Prostate gland (tissue), 2 donors: ENCODE results near the gene KXD1. TPM values are rescaled to one million over a fixed set of nuclear protein-coding genes. Genes with fewer than 3 reads are reported as not detected.

Source experiments
- DNase-seq: peaks from one replicate; pipeline ENCODE4 v3.0.0-alpha.2; 2019; ENCODE audit warnings: low spot score
- H3K27ac ChIP-seq, 2 donors: fragments of 200-600 bp; sonication (generic); 2 replicates each; pipeline ENCODE4 v1.5.1; 2017 to 2019
- H3K27me3 ChIP-seq: fragments of 200-600 bp; sonication (generic); replicated peaks from 2 replicates; pipeline ENCODE4 v1.5.1; 2019; ENCODE audit not compliant: insufficient read depth
- H3K36me3 ChIP-seq, 2 donors: fragments of 200-600 bp; sonication (generic); 1 replicate in 1 of 2; 2 replicates in 1 of 2; pipeline versions ENCODE4 v1.5.1 to v1.8.1; 2017 to 2019
- H3K4me1 ChIP-seq: fragments of 200-600 bp; sonication (generic); replicated peaks from 2 replicates; pipeline ENCODE4 v1.5.1; 2019
- H3K4me3 ChIP-seq, 2 donors: fragments of 200-600 bp; sonication (generic); 2 replicates each; pipeline ENCODE4 v1.5.1; 2017 to 2019
- H3K9me3 ChIP-seq: fragments of 200-600 bp; sonication (generic); 2 replicates; pipeline ENCODE4 v1.5.1; 2017
- CTCF ChIP-seq, 4 experiments: fragments of 200-600 bp in 2 of 4; fragments of 450-650 bp in 2 of 4; sonication (generic) in 2 of 4; IDR thresholded peaks; 1 replicate in 3 of 4; 2 replicates in 1 of 4; pipeline ENCODE4 v1.5.1; 2016 to 2019; ENCODE audit warnings: antibody characterized with exemption in 4 of 4, mild to moderate bottlenecking in 2 of 4, moderate library complexity in 2 of 4
- POLR2A ChIP-seq: fragments of 450-650 bp; IDR thresholded peaks from one replicate; pipeline ENCODE4 v1.6.1; 2016; ENCODE audit warnings: antibody characterized with exemption, mild to moderate bottlenecking
- POLR2AphosphoS5 ChIP-seq: sonication (generic); formaldehyde crosslinking; IDR thresholded peaks from one replicate; pipeline ENCODE4 v1.6.1; 2017; ENCODE audit warnings: antibody characterized with exemption
- WGBS: methylation state at CpG from one replicate; pipeline ENCODE4 v1.1.5; 2018; 5-methylcytosine and 5-hydroxymethylcytosine counted together
- intact Hi-C: fragments of 100-400 bp; cut with DNase I; formaldehyde crosslinking; loops from one replicate; pipeline ENCODE4 v1.14.2; 2022
- total RNA-seq, 2 donors: library from RNA; depleted of rRNA; stranded (reverse); fragments of >200 nt; gene quantifications; one replicate each; pipeline ENCODE4 v1.1.0, GENCODE V29; 2016

Gene KXD1
- total RNA-seq, 2 donors from 2014 or later: 115 to 130 TPM

GRCh38 chr19:18541258-18541991 is 16.2 kb upstream of the KXD1 start:
- TF ChIP-seq CTCF (IDR thresholded peaks at IDR 0.05): no peak
- TF ChIP-seq POLR2AphosphoS5: no peak
- no peak for TF ChIP-seq POLR2A
- Histone ChIP-seq H3K27me3 (no peaks in the 10 kb centered on the region), H3K9me3 (no peaks in the 10 kb centered on the region), H3K27ac (no peak overlapping the region), H3K36me3 (peaks cover 3 to 5% of the 10 kb centered on the region in 2 donors), H3K4me3 (no peak overlapping the region), H3K4me1 (peaks cover 5% of the 10 kb centered on the region)
- WGBS: 83% methylated on average over 21 of the region's 21 CpGs
- DNase-seq: no peak
- intact Hi-C loops: no loop called here

- no peak for TF ChIP-seq POLR2AphosphoS5
- no peak for TF ChIP-seq POLR2A
- TF ChIP-seq CTCF (IDR thresholded peaks at IDR 0.05): no peak
- Histone ChIP-seq H3K9me3 (no peaks in the 10 kb centered on the region), H3K36me3 (peaks cover 0 to 5% of the 10 kb centered on the region in 2 donors), H3K27ac (peak overlapping the region; percentile 89 to 90), H3K4me1 (peaks cover 5% of the 10 kb centered on the region), H3K27me3 (no peaks in the 10 kb centered on the region), H3K4me3 (peak overlapping the region; percentile 81 to 93)
- WGBS: 17% methylated on average over 11 of the region's 11 CpGs
- intact Hi-C loops: no loop called here
- DNase-seq: no peak
Observed at GRCh38 chr19:18541992-18542940, 15.4 kb upstream of the KXD1 start.

GRCh38 chr19:18542941-18543813 is 14.5 kb upstream of the KXD1 start, which contains the start of gene FKBP8:
TSS of gene FKBP8 (minus strand) at chr19:18543573. CDS start at chr19:18541970, 1,603 bp downstream.
- no peaks in the 10 kb centered on the region for H3K27me3 ChIP-seq
- TF ChIP-seq POLR2AphosphoS5 (peak; percentile 72), CTCF (IDR thresholded peaks at IDR 0.05) (peak in 1 of 4 experiments; percentile 4), POLR2A (peak; percentile 28)
- peak within 1 kb of the TSS; percentile 89 to 90 for H3K27ac ChIP-seq
- intact Hi-C loops: no loop called here
- under 1% methylated on average over 61 of the region's 86 CpGs for whole genome bisulfite sequencing
- peak; percentile 92 for DNase-seq
- H3K4me1 ChIP-seq: peaks cover 5% of the 10 kb centered on the region
- H3K4me3 ChIP-seq: peak within 1 kb of the TSS; percentile 81 to 93
- peaks cover 0 to 5% of the 10 kb centered on the region in 2 donors for H3K36me3 ChIP-seq
- H3K9me3 ChIP-seq: no peaks in the 10 kb centered on the region

GRCh38 chr19:18543814-18544475 is 13.7 kb upstream of the KXD1 start:
- 9% methylated on average over 12 of the region's 12 CpGs for WGBS

More at GRCh38 chr19:18543814-18544475, 13.7 kb upstream of the KXD1 start:
- H3K4me1 ChIP-seq: peaks cover 5% of the 10 kb centered on the region
- intact Hi-C loops: no loop called here
- peak overlapping the region; percentile 89 to 90 for H3K27ac ChIP-seq
- no peak for DNase-seq
- no peaks in the 10 kb centered on the region for H3K9me3 ChIP-seq
- peak overlapping the region; percentile 81 to 93 for H3K4me3 ChIP-seq
- H3K27me3 ChIP-seq: no peaks in the 10 kb centered on the region
- H3K36me3 ChIP-seq: peaks cover 0 to 5% of the 10 kb centered on the region in 2 donors
- TF ChIP-seq CTCF (IDR thresholded peaks at IDR 0.05) (peak in 1 of 4 experiments; percentile 8), POLR2AphosphoS5 (no peak)
